ENCODE results near the gene LPGAT1.
"Not testable (repeated sequence)": the region's sequence is repeated elsewhere in the genome, so short reads cannot be mapped to it uniquely, and the experiment has no call there.

Gene LPGAT1

DNA sequence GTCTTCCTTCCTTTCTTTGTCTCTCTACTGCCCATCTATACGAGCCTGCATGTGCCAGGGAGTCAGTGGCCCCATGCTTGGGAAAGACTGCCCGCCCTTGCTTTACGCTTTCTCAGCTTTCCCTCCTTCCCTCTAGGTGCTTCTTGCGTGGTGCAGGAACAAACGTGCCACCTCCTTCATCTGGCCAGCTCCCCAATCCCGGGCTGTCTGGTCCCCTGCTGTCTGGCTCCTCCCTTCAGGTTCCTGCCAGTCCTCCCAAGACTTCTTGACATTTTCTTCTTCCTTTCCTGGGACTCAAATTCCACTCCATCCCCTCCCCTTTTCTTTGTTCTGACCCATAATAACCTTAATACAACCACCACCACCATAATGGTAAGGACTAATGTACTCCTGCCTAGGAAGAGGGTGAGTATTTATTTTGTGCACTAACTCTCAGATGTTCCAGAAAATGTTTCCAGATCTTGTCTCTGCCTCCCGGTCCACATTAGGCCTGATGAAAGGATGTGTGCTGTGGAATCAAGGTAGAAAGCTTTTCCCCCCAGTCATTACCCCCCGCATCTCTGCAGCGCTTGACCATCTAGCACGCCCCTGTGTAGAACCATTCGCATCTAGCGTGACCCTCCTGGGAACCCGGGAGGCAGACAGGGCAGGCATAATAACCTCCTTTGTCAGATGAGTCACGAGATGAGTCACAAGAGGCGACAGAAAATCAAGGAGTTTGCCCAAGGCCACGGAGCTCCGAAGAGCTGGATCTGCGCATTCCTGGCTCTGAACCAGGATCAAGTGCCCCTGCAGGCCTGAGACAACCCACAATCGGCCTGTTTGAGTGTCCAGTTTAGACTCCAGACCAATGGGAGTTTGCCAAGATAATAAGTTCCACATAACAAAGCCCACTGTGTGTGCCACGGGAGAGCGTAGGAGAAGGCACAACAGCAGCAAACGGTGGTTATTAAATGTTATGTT is 95.1 kb downstream of the LPGAT1 start:
- peak; percentile 76 for DNase-seq (ENCODE audit: low read depth)

GRCh38 chr1:211734791-211735190 is 95.8 kb downstream of the LPGAT1 start:
- DNase-seq (ENCODE audit: low read depth), result no peak

DNA sequence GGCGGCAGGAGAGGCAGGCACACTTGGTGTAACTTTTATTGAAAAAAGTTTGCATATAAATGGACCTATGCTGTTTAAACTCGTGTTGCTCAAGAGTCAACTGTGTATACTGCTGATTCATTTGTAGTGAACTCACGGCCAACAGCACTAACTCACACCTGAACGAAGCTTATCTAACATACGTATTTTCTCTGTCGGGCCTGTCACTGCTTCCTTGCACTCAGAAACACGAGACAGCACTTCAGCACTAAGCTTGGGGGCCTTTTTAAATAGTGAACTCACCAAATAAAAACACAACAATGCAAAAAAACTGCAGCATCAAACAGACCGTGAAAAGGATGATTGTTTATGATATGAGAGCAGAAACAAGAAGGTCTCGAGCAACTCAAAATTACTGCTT is 96.2 kb downstream of the LPGAT1 start:
- DNase-seq (ENCODE audit: low read depth), result no peak

GRCh38 chr1:211732293-211732980 is 98.1 kb downstream of the LPGAT1 start:
- no peak for DNase-seq (ENCODE audit: low read depth)

- no peak for DNase-seq (ENCODE audit: low read depth)
These were observed 98.9 kb downstream of the LPGAT1 start for GRCh38 chr1:211731456-211732292.

- DNase-seq (ENCODE audit: low read depth), result no peak
These were observed 100.2 kb downstream of the LPGAT1 start for GRCh38 chr1:211730347-211730746.

DNA sequence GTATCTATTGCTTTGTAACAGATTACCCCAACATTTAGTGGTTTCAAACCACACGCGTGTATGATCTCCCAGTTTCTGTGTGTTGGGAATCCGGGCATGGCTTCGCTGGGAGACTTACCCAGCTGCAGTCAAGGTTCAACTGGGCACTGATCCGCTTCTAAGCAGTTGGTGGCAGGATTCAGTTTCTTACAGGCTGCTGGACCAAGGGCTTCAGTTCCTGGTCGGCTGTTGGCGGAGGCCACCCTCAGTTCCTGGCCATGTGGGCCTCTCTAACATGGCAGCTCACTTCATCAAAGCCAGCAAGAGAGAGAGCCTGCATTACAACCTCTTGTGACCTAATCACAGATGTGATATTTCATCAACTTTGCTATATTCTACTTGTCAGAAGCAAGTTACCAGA is 101.3 kb downstream of the LPGAT1 start:
- no peak for DNase-seq (ENCODE audit: low read depth)

- no peak for DNase-seq (ENCODE audit: low read depth)
These were observed 104.0 kb downstream of the LPGAT1 start for GRCh38 chr1:211726467-211726995.

GRCh38 chr1:211724687-211725196 is 105.8 kb downstream of the LPGAT1 start:
- peak; percentile 18 for DNase-seq (ENCODE audit: low read depth)

DNA sequence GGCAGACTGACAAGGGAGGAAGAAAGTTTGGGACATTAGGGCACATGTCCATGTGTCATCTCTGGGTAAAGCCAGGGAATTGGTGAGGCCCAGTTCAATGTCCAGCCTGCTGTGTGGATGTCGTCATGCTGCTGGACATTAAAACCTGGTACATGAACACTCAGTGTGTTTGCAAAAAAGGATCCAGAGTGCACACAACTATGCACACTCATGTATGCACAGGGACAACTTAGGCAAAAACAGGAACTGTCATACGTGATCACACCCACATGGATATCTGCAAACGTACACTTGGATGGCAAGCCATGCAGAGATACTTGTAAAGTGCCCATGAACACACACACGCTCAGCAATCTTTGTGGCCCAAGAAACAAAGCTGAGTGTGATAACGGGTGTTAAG is 107.3 kb downstream of the LPGAT1 start:
- no peak for DNase-seq (ENCODE audit: low read depth)

- DNase-seq (ENCODE audit: low read depth), result no peak
These were observed 108.0 kb downstream of the LPGAT1 start for GRCh38 chr1:211722277-211723175.

DNA sequence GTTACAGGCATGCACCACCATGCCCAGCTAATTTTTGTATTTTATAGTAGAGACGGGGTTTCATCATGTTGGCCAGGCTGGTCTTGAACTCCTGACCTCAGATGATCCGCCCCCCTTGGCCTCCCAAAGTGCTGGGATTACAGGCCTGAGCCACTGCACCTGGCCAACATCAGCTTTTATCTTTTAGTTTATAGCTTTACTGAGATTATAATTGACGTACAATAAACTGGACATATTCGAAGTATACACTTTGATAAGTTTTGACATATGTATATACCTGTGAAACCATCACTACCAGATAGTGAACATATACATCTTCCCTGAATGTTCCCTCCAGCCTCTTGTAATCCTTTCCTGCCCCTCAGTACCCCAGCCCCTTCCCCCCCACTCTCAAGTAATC is 114.0 kb downstream of the LPGAT1 start:
- DNase-seq (ENCODE audit: low read depth), result not testable (repeated sequence)

GRCh38 chr1:211715971-211716370 is 114.6 kb downstream of the LPGAT1 start:
- DNase-seq (ENCODE audit: low read depth), result no peak

GRCh38 chr1:211714154-211714553 is 116.4 kb downstream of the LPGAT1 start:
- no peak for DNase-seq (ENCODE audit: low read depth)

GRCh38 chr1:211713231-211713630 is 117.3 kb downstream of the LPGAT1 start:
- no peak for DNase-seq (ENCODE audit: low read depth)

DNA sequence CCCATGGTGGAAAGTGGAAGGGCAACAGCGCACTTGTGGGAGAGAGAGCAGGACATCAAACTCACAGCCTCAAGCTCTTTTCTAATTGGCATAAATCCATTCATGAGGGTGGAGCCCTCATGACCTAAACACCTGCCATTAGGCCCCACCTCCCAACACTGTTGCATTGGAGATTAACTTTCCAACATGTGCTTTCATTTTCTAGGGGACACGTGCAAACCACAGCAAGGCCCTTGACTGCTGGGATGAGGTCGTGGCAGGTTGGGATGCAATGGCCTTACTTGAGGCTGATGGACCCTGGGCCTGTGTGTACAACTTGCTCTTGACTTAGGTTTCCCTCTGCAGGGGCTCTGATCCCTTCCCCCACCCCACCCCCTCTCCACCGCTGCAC is 119.3 kb downstream of the LPGAT1 start:
- no peak for DNase-seq (ENCODE audit: low read depth)

- no peak for DNase-seq (ENCODE audit: low read depth)
These were observed 119.8 kb downstream of the LPGAT1 start for GRCh38 chr1:211710566-211711314.

DNA sequence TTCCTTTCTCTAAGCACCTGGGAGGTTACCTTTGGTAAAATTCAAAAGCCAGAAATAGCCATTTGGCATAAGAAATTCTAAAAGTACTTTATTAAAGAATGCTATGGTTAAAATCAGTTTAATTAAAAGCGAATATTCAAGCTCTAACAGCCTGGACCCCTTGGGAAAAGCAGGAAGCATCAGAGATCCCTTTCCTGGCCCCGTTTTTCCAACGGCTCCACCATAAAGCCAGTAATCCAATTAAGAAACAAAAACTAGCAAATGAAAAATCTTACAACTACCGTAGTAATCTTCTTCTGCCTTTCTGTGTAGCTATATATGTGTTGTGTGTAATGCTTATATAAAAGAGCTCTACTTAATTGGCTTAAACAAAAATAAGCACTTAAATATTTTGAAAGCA is 121.6 kb downstream of the LPGAT1 start:
- DNase-seq (ENCODE audit: low read depth), result no peak

DNA sequence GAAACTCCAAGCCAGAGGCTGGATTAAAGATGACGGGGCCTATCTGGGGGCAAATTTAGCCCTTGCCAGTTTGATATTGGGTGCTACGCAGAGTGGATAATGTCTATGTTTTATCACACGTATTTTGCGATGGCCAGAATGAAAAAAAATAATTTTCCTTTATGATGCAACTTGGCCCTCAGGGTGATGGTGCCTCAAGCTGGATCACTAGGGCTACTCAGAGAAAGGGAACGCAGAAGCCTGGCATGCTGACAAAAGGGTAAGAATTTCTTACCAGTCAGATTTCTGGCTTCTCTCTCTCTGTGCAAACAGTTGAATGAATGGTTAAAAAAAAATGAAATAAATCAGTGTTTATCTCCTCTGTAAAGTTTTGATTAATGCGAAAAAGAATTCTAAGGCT is 122.6 kb downstream of the LPGAT1 start:
- DNase-seq (ENCODE audit: low read depth), result no peak

DNA sequence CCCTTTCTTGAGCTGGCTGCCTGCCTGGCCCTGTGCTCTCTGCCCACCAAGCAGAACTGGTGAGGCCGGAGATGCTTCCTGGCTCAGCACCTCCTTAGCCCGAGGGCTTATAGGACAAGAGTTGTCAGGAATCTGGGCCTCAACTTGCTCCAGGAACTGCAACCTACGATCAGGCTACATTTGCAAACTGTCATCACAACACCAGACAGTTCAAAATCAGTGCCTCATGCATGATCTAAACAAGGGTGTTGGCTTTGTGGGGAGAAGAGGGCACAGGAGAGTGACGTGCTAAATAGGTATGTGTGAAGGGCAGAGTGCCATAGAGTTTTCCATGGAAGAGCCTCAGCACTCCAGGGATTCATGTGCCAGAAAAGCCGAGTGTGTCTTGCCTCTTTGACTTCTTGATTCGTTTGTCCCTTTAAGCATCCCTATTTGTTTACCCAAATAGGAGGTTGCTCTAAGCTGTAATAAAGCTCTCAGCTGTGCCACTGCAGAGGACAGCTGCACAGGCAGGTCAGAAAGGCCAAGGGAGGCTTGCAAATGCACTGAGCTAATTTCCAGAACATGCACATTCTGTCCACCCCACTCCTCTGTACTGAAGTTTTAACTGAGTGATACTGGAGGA is 125.0 kb downstream of the LPGAT1 start:
- DNase-seq (ENCODE audit: low read depth), result no peak
